Measurements from ENCODE around the gene TPRA1. TPM values are rescaled to one million over a fixed set of nuclear protein-coding genes. Genes with fewer than 3 reads are reported as not detected.

TPRA1 gene
- total and polyA plus RNA-seq, 2 of the 4 experiments (the other 2 are of a cell fraction) = 17.9 to 40.1 TPM

DNA sequence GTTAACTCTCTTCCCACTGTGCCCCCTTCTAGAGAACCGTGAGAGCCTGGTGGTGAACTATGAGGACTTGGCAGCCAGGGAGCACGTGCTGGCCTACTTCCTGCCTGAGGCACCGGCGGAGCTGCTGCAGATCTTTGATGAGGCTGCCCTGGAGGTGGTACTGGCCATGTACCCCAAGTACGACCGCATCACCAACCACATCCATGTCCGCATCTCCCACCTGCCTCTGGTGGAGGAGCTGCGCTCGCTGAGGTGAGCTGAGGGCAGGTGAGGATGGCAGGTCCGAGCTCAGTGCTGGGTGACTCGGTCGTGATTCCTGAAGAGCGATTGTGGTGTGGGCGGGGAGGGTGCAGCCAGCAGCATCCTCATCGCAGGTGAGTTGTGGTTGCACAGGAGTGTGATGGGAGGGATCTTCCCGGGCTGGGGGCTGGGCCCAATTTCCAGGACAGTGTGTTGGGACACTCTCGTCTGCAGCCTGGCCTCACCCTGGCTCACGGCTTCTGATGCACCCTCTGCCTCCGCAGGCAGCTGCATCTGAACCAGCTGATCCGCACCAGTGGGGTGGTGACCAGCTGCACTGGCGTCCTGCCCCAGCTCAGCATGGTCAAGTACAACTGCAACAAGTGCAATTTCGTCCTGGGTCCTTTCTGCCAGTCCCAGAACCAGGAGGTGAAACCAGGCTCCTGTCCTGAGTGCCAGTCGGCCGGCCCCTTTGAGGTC, 15.7 kb upstream of the TPRA1 start:
- Histone ChIP-seq H2AFZ (replicated peaks; ENCODE audit: low read length, poor library complexity) (no peak overlapping the region), H3K4ac (ENCODE audit: low read depth, low read length) (no peak overlapping the region), H3K27ac (ENCODE audit: insufficient read depth, low read length) (no peak overlapping the region), H2BK5ac (ENCODE audit: low read depth, low read length, poor library complexity, severe bottlenecking) (no peak overlapping the region), H3K9ac (ENCODE audit: low read depth, low read length) (no peak overlapping the region), H3K14ac (replicated peaks; ENCODE audit: low read depth, low read length) (no peak overlapping the region), H3K18ac (ENCODE audit: low read depth, low read length) (no peak overlapping the region), H3K4me2 (ENCODE audit: low read depth, low read length) (no peak overlapping the region), H3K4me1 (ENCODE audit: control insufficient read depth, insufficient read depth, low read length) (no peaks in the 10 kb centered on the region), H3K36me3 (ENCODE audit: control insufficient read depth, insufficient read depth, low read length) (peaks cover 33% of the 10 kb centered on the region), H3K9me3 (ENCODE audit: control insufficient read depth, insufficient read depth, low read length) (no peaks in the 10 kb centered on the region), H2BK20ac (ENCODE audit: low read depth, low read length) (no peak overlapping the region), H2BK15ac (ENCODE audit: low read depth, low read length) (no peak overlapping the region), H3K23ac (ENCODE audit: low read depth, low read length) (no peak overlapping the region), H2BK120ac (ENCODE audit: low read depth, low read length) (no peak overlapping the region), H4K20me1 (ENCODE audit: insufficient read depth, low read length) (no peaks in the 10 kb centered on the region), H3K4me3 (ENCODE audit: insufficient read depth, low read depth, low read length) (no peak overlapping the region), H2AK5ac (ENCODE audit: low read depth, low read length) (no peak overlapping the region), H3K79me1 (ENCODE audit: low read depth in 1 of 2, low read length in 2 of 2) (peaks cover 3 to 8% of the 10 kb centered on the region in 2 experiments; a peak in 3 of 4 replicates), H4K8ac (ENCODE audit: low read depth in 2 of 2, low read length in 2 of 2) (no peak overlapping the region), H3K27me3 (ENCODE audit: control insufficient read depth, insufficient read depth, low read length) (no peaks in the 10 kb centered on the region), H4K5ac (ENCODE audit: low read depth, low read length) (no peak overlapping the region), H2AK9ac (replicated peaks; ENCODE audit: low read depth, low read length, poor library complexity) (no peak overlapping the region), H4K91ac (ENCODE audit: insufficient read depth, low read depth, low read length) (no peak overlapping the region), H3K9me1 (ENCODE audit: insufficient read depth, low read length) (peaks cover 6% of the 10 kb centered on the region; the same call in 1 of the 2 replicates), H3K56ac (ENCODE audit: extremely low read depth, insufficient read depth, low read length) (no peak overlapping the region)
- dilution Hi-C loops (cut with HindIII; ENCODE audit: low sequenced_read_pairs, unreplicated experiment) = no loop called here
- DNase-seq (no peak), ATAC-seq (ENCODE audit: low read depth) (no peak)
- POLR2A ChIA-PET (ENCODE audit: unreplicated experiment) = no interaction called here
- no TSS peak for BruUV-seq (replicated peaks)
- CTCF ChIA-PET = no interaction called here
- in situ Hi-C loops (cut with MboI; ENCODE audit: low sequenced_read_pairs) = no loop called here
- 90% methylated on average over 8 of the region's 24 CpGs; no CpG with 5 or more reads in 1 of the 2 experiments for WGBS, 2 experiments (ENCODE audit: extremely low coverage in 2 of 2, insufficient read length in 1 of 2)
- intact Hi-C loops (cut with micrococcal nuclease) = no loop called here
- no peak for TF ChIP-seq CHD1 (IDR thresholded peaks at IDR 0.05; ENCODE audit: low read depth, low read length)
- TF ChIP-seq MAZ (IDR thresholded peaks at IDR 0.05; ENCODE audit: borderline replicate concordance, low read depth, low read length) = no peak
- no peak for TF ChIP-seq ELK1 (IDR thresholded peaks at IDR 0.05; ENCODE audit: borderline replicate concordance, low read depth, low read length)
- TF ChIP-seq USF2 (IDR thresholded peaks at IDR 0.05; ENCODE audit: low read depth, low read length) = no peak
- TF ChIP-seq MXI1 (IDR thresholded peaks at IDR 0.05; ENCODE audit: borderline replicate concordance, low read depth, low read length) = no peak
- TF ChIP-seq RFX5 (IDR thresholded peaks at IDR 0.05; ENCODE audit: low read depth, low read length) = no peak
- TF ChIP-seq FOS (IDR thresholded peaks at IDR 0.05; ENCODE audit: low read depth, low read length) = no peak
- TF ChIP-seq POLR2A (IDR thresholded peaks at IDR 0.05; ENCODE audit: low read depth, low read length) = no peak
- no peak for TF ChIP-seq RAD21 (IDR thresholded peaks at IDR 0.05; ENCODE audit: low read length)
- TF ChIP-seq CTCF (conservative IDR thresholded peaks at IDR 0.05; ENCODE audit: low read depth, low read length) = no peak
- TF ChIP-seq CEBPB (IDR thresholded peaks at IDR 0.05; ENCODE audit: low read depth, low read length) = no peak
- TF ChIP-seq NFE2L2 (IDR thresholded peaks at IDR 0.05; ENCODE audit: low read depth, low read length) = no peak
- no peak for TF ChIP-seq SMC3 (IDR thresholded peaks at IDR 0.05; ENCODE audit: low read depth, low read length)
- no peak for TF ChIP-seq BHLHE40 (IDR thresholded peaks at IDR 0.05; ENCODE audit: low read depth, low read length)
- TF ChIP-seq RCOR1 (IDR thresholded peaks at IDR 0.05; ENCODE audit: insufficient replicate concordance, low read length) = no peak
- TF ChIP-seq MAFK (IDR thresholded peaks at IDR 0.05; ENCODE audit: low read depth, low read length) = no peak
